Ishikawa (cell line): ENCODE measurements around the gene SPINK8.

Source experiments
- CEBPB ChIP-seq: IDR thresholded peaks from 2 replicates; pipeline ENCODE4 v1.6.1; 2012
- CREB1 ChIP-seq: IDR thresholded peaks from 2 replicates; pipeline ENCODE4 v1.6.1; 2012; ENCODE audit warnings: low read depth
- EGR1 ChIP-seq: IDR thresholded peaks from 2 replicates; pipeline ENCODE4 v1.6.1; 2012
- EP300 ChIP-seq: IDR thresholded peaks from 2 replicates; pipeline ENCODE4 v1.6.1; 2012; ENCODE audit warnings: borderline replicate concordance
- FOXM1 ChIP-seq: IDR thresholded peaks from 2 replicates; pipeline ENCODE4 v1.6.1; 2012; ENCODE audit warnings: low read depth, borderline replicate concordance
- NFIC ChIP-seq: IDR thresholded peaks from 2 replicates; pipeline ENCODE4 v1.6.1; 2012
- RAD21 ChIP-seq: IDR thresholded peaks from 2 replicates; pipeline ENCODE4 v1.6.1; 2012; ENCODE audit warnings: low read depth
- TAF1 ChIP-seq: IDR thresholded peaks from 2 replicates; pipeline ENCODE4 v1.6.1; 2012; ENCODE audit warnings: low read depth, mild to moderate bottlenecking
- TCF12 ChIP-seq: IDR thresholded peaks from 2 replicates; pipeline ENCODE4 v1.6.1; 2012; ENCODE audit warnings: low read depth
- TEAD4 ChIP-seq: IDR thresholded peaks from 2 replicates; pipeline ENCODE4 v1.6.1; 2012
- YY1 ChIP-seq: IDR thresholded peaks from 2 replicates; pipeline ENCODE4 v1.6.1; 2012; ENCODE audit warnings: low read depth
- ZBTB7A ChIP-seq: IDR thresholded peaks from 2 replicates; pipeline ENCODE4 v1.6.1; 2012; ENCODE audit warnings: low read depth
- TF ChIP-seq, protein P1 (sequence below): IDR thresholded peaks from 2 replicates; pipeline ENCODE4 v1.6.1; 2012; ENCODE audit warnings: low read depth, mild to moderate bottlenecking
- TF ChIP-seq, protein P2 (sequence below): IDR thresholded peaks from 2 replicates; pipeline ENCODE4 v1.6.1; 2012
- TF ChIP-seq, protein P3 (sequence below): IDR thresholded peaks from 2 replicates; pipeline ENCODE4 v1.6.1; 2012

SPINK8 gene

DNA sequence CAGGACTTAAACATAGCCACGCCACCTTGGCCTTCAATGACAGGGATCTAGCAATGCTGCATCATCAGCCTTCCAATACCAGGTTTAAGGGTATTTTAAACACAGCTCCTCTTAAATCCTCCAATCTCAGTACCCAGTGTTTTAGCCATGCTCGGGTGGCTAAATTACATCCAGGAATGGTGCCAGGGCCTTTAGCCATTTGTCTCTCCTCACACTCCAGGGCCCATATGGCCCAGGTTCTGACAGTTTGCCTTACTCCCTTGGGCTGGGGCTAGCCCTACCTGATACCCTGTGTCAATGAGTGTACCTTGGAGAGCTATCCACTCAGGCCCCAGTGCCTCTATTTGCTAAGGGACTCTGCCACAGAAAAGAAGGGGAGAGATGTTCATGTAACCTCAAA lies 63.2 kb downstream of the SPINK8 start:
- TF ChIP-seq EP300 = no peak
- TF ChIP-seq TEAD4 = no peak
- no peak for TF ChIP-seq FOXM1
- no peak for TF ChIP-seq CEBPB
- TF ChIP-seq ZBTB7A = no peak
- TF ChIP-seq TCF12 = no peak
- TF ChIP-seq CREB1 = no peak
- TF ChIP-seq, protein P1, sequence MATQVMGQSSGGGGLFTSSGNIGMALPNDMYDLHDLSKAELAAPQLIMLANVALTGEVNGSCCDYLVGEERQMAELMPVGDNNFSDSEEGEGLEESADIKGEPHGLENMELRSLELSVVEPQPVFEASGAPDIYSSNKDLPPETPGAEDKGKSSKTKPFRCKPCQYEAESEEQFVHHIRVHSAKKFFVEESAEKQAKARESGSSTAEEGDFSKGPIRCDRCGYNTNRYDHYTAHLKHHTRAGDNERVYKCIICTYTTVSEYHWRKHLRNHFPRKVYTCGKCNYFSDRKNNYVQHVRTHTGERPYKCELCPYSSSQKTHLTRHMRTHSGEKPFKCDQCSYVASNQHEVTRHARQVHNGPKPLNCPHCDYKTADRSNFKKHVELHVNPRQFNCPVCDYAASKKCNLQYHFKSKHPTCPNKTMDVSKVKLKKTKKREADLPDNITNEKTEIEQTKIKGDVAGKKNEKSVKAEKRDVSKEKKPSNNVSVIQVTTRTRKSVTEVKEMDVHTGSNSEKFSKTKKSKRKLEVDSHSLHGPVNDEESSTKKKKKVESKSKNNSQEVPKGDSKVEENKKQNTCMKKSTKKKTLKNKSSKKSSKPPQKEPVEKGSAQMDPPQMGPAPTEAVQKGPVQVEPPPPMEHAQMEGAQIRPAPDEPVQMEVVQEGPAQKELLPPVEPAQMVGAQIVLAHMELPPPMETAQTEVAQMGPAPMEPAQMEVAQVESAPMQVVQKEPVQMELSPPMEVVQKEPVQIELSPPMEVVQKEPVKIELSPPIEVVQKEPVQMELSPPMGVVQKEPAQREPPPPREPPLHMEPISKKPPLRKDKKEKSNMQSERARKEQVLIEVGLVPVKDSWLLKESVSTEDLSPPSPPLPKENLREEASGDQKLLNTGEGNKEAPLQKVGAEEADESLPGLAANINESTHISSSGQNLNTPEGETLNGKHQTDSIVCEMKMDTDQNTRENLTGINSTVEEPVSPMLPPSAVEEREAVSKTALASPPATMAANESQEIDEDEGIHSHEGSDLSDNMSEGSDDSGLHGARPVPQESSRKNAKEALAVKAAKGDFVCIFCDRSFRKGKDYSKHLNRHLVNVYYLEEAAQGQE = no peak
- TF ChIP-seq, protein P2, sequence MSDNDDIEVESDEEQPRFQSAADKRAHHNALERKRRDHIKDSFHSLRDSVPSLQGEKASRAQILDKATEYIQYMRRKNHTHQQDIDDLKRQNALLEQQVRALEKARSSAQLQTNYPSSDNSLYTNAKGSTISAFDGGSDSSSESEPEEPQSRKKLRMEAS = no peak

DNA sequence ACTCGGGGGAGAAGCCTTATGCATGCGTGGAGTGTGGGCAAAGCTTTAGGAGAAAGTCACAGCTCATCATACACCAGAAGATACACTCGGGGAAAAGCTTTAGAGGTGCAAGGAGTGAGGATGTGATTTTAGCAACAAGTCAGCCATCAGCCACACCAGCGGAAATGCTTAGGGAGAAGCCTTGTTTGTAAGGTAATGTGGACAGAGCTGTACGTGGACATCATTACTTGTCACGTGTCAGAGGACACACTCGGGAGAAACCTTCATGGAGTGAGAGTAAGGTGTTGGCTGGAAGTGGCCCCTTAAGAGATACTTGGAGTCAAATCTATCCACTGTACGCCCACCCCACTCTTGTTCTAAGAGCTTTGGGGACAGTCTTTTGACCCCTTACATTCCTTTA lies 63.9 kb downstream of the SPINK8 start:
- TF ChIP-seq, protein P2 = no peak
- TF ChIP-seq CEBPB (no peak), NFIC (no peak), TEAD4 (no peak), TCF12 (no peak), ZBTB7A (no peak), EP300 (no peak), TAF1 (no peak), EGR1 (no peak), CREB1 (no peak), YY1 (no peak), FOXM1 (no peak), RAD21 (no peak)
- TF ChIP-seq, protein P1 = no peak
- TF ChIP-seq, protein P3, sequence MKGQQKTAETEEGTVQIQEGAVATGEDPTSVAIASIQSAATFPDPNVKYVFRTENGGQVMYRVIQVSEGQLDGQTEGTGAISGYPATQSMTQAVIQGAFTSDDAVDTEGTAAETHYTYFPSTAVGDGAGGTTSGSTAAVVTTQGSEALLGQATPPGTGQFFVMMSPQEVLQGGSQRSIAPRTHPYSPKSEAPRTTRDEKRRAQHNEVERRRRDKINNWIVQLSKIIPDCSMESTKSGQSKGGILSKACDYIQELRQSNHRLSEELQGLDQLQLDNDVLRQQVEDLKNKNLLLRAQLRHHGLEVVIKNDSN = no peak

DNA sequence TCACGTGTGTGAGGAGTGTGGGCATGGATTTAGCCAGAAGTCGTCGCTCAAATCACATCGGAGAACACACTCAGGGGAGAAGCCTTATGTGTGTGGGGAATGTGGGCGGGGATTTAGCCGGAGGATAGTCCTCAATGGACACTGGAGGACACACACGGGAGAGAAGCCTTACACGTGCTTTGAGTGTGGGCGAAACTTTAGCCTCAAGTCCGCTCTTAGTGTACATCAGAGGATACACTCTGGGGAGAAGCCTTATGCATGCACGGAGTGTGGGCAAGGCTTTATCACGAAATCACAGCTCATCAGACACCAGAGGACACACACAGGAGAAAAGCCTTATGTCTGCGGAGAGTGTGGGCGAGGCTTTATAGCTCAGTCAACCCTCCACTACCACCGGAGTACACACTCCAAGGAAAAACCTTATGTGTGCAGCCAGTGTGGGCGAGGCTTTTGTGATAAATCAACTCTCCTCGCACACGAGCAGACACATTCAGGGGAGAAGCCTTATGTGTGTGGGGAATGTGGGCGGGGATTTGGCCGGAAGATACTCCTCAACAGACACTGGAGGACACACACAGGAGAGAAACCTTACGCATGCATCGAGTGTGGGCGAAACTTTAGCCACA lies 64.4 kb downstream of the SPINK8 start:
- TF ChIP-seq RAD21 (no peak), EP300 (no peak), CREB1 (no peak), EGR1 (no peak), NFIC (no peak), ZBTB7A (no peak), TAF1 (no peak), CEBPB (no peak), TEAD4 (no peak), TCF12 (no peak), FOXM1 (no peak), YY1 (no peak)
- TF ChIP-seq, protein P1 = no peak
- TF ChIP-seq, protein P3 = no peak
- TF ChIP-seq, protein P2 = no peak

DNA sequence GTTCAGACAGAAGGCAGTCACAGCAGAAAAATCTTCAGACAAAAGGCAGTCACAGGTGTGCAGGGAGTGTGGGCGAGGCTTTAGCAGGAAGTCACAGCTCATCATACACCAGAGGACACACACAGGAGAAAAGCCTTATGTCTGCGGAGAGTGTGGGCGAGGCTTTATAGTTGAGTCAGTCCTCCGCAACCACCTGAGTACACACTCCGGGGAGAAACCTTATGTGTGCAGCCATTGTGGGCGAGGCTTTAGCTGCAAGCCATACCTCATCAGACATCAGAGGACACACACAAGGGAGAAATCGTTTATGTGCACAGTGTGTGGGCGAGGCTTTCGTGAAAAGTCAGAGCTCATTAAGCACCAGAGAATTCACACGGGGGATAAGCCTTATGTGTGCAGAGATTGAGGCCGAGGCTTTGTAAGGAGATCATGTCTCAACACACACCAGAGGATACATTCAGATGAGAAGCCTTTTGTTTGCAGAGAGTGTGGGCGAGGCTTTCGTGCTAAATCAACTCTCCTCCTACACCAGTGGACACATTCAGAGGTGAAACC lies 65.0 kb downstream of the SPINK8 start:
- TF ChIP-seq EP300 = no peak
